ENCODE measurements around the gene CCDC18. TPM values are rescaled to one million over a fixed set of nuclear protein-coding genes. Genes with fewer than 3 reads are reported as not detected.

Gene CCDC18
- polyA plus RNA-seq, 1 donor, result 4.3 TPM

- DNase-seq, result no peak
Measured at GRCh38 chr1:93321720-93322119, 141.2 kb downstream of the CCDC18 start.

- DNase-seq, result no peak
Measured at GRCh38 chr1:93322349-93322748, 141.8 kb downstream of the CCDC18 start.

- DNase-seq, result no peak
Measured at GRCh38 chr1:93323185-93323820, 142.8 kb downstream of the CCDC18 start.

GRCh38 chr1:93324486-93325464, 144.3 kb downstream of the CCDC18 start:
- DNase-seq, result no peak

Other genes starting within 250 kb of the CCDC18 start
- 7.7 TPM for gene DIPK1A, start 219.3 kb upstream of the CCDC18 start, polyA plus RNA-seq (ENCODE audit: insufficient read length)
- gene MTF2, start 101.4 kb upstream of the CCDC18 start, polyA plus RNA-seq (ENCODE audit: insufficient read length), result 23.7 TPM
- gene TMED5, start 311 bp upstream of the CCDC18 start, polyA plus RNA-seq (ENCODE audit: insufficient read length), result 27.9 TPM
- gene DR1, start 165.2 kb downstream of the CCDC18 start, polyA plus RNA-seq (ENCODE audit: insufficient read length), result 64.0 TPM